Mucosa of descending colon (tissue), 3 donors: ENCODE measurements around the gene B3GALT2. TPM values are rescaled to one million over a fixed set of nuclear protein-coding genes. Genes with fewer than 3 reads are reported as not detected.

Experiments
- ATAC-seq: fragments of 200-7000 bp; cut with Tn5 transposase; one replicate; pipeline ENCODE4 v1.9.1; 2020; ENCODE audit warnings: mild to moderate bottlenecking, moderate library complexity
- DNase-seq, 3 donors: peaks; one replicate each; pipeline ENCODE4 v3.0.0-alpha.2; 2020
- H3K36me3 ChIP-seq: fragments of 200-600 bp; one replicate; pipeline ENCODE4 v1.8.0; 2021; ENCODE audit warnings: low read depth, mild to moderate bottlenecking
- H3K4me1 ChIP-seq: fragments of 200-600 bp; one replicate; pipeline ENCODE4 v1.8.0; 2021; ENCODE audit warnings: low read depth, mild to moderate bottlenecking
- H3K4me3 ChIP-seq: fragments of 200-600 bp; one replicate; pipeline ENCODE4 v1.8.0; 2021; ENCODE audit warnings: mild to moderate bottlenecking
- H3K9me3 ChIP-seq: fragments of 200-600 bp; one replicate; pipeline ENCODE4 v1.8.0; 2021; ENCODE audit warnings: mild to moderate bottlenecking
- CTCF ChIP-seq: fragments of 200-600 bp; IDR thresholded peaks from one replicate; pipeline ENCODE4 v1.8.0; 2022; ENCODE audit warnings: antibody characterized with exemption, mild to moderate bottlenecking
- intact Hi-C, 2 donors: fragments of 100-400 bp; cut with DNase I in 1 of 2; cut with micrococcal nuclease in 1 of 2; formaldehyde crosslinking; loops; one replicate each; pipeline versions ENCODE4 v1.11.0 to v1.11.1; 2022; cut with DNase I, micrococcal nuclease
- total RNA-seq, 3 donors: library from RNA; stranded (reverse); fragmentation: NEBNext Ultra II Directional in 2 of 3; extraction: Animal tissue kit (Norgen Biotek cat#: 25700) in 2 of 3; gene quantifications; one replicate each; pipeline versions ENCODE4 v1.2.1 to v1.2.4, GENCODE V29; 2021 to 2023
- donor health status: DM: no; HTN: no; CAD: no; lungs with moderate emphysema.
- donor health status: DM: no; HTN: no; CAD: no.
- donor health status: DM: no; HTN: yes; CAD: no.

Gene B3GALT2
- total RNA-seq, 3 donors from 2014 or later: 0.43 to 1.5 (median 0.67) TPM

GRCh38 chr1:193156822-193157142, 29.6 kb downstream of the B3GALT2 start:
- intact Hi-C loops: no loop called here
- DNase-seq: no peak
- no peak for TF ChIP-seq CTCF
- ATAC-seq: peak; percentile 83
- H3K9me3 ChIP-seq: no peaks in the 10 kb centered on the region
- no peak overlapping the region for H3K4me3 ChIP-seq
- H3K4me1 ChIP-seq: peaks cover 13% of the 10 kb centered on the region
- H3K36me3 ChIP-seq: no peaks in the 10 kb centered on the region

GRCh38 chr1:193156117-193156821, 30.1 kb downstream of the B3GALT2 start:
- ATAC-seq (peak; percentile 72), DNase-seq (no peak)
- TF ChIP-seq CTCF: no peak
- H3K9me3 ChIP-seq: no peaks in the 10 kb centered on the region
- no peak overlapping the region for H3K4me3 ChIP-seq
- intact Hi-C loops: no loop called here
- H3K36me3 ChIP-seq: no peaks in the 10 kb centered on the region
- peaks cover 13% of the 10 kb centered on the region for H3K4me1 ChIP-seq

- Histone ChIP-seq H3K36me3 (peaks cover 3% of the 10 kb centered on the region), H3K4me1 (no peaks in the 10 kb centered on the region), H3K4me3 (no peak overlapping the region), H3K9me3 (no peaks in the 10 kb centered on the region)
- intact Hi-C loops: no loop called here
- no peak for ATAC-seq
- DNase-seq: no peak
- no peak for TF ChIP-seq CTCF
Observed at GRCh38 chr1:193144999-193145398, 41.4 kb downstream of the B3GALT2 start.

GRCh38 chr1:193144361-193144938, 42.0 kb downstream of the B3GALT2 start:
- no peak for TF ChIP-seq CTCF
- Histone ChIP-seq H3K9me3 (no peaks in the 10 kb centered on the region), H3K4me1 (no peaks in the 10 kb centered on the region), H3K36me3 (peaks cover 3% of the 10 kb centered on the region), H3K4me3 (no peak overlapping the region)
- DNase-seq (no peak), ATAC-seq (no peak)
- intact Hi-C loops: no loop called here

- DNase-seq: no peak
- H3K36me3 ChIP-seq: peaks cover 3% of the 10 kb centered on the region
- intact Hi-C loops: no loop called here
Observed at GRCh38 chr1:193143285-193143684, 43.1 kb downstream of the B3GALT2 start.

More at GRCh38 chr1:193143285-193143684, 43.1 kb downstream of the B3GALT2 start:
- TF ChIP-seq CTCF: no peak
- H3K4me1 ChIP-seq: no peaks in the 10 kb centered on the region
- H3K9me3 ChIP-seq: no peaks in the 10 kb centered on the region
- no peak overlapping the region for H3K4me3 ChIP-seq
- ATAC-seq: no peak
